Gastrocnemius medialis (tissue), 4 donors: ENCODE measurements around the gene CYB5B. TPM values are rescaled to one million over a fixed set of nuclear protein-coding genes. Genes with fewer than 3 reads are reported as not detected.

Source experiments
- ATAC-seq, 2 donors: fragments of 150-250 bp; one replicate each; pipeline ENCODE4 v1.9.1; 2016
- DNase-seq, 2 donors: peaks; one replicate each; pipeline ENCODE4 v3.0.0-alpha.2; 2019
- H3K27ac ChIP-seq, 4 donors: fragments of 200-600 bp; sonication (generic); 1 replicate in 1 of 4; 2 replicates in 3 of 4; pipeline ENCODE4 v1.5.1; 2016 to 2018; ENCODE audit warnings: mild to moderate bottlenecking in 2 of 4, moderate library complexity in 1 of 4
- H3K27me3 ChIP-seq, 3 donors: fragments of 200-600 bp; sonication (generic) in 2 of 3; 1 replicate in 1 of 3; 2 replicates in 2 of 3; pipeline versions ENCODE4 v1.5.1 to v1.6.0; 2016 to 2019; ENCODE audit warnings: mild to moderate bottlenecking in 1 of 3, moderate library complexity in 1 of 3
- H3K36me3 ChIP-seq, 2 donors: fragments of 200-600 bp; sonication (generic) in 1 of 2; one replicate each; pipeline ENCODE4 v1.5.1; 2017 to 2018
- H3K4me1 ChIP-seq, 2 donors: fragments of 200-600 bp; sonication (generic) in 1 of 2; one replicate each; pipeline ENCODE4 v1.5.1; 2016 to 2017; ENCODE audit warnings: mild to moderate bottlenecking in 2 of 2
- H3K4me3 ChIP-seq, 4 donors: fragments of 200-600 bp; sonication (generic) in 3 of 4; 1 replicate in 1 of 4; 2 replicates in 3 of 4; pipeline ENCODE4 v1.5.1; 2016 to 2019; ENCODE audit warnings: mild to moderate bottlenecking in 2 of 4
- H3K9me3 ChIP-seq, 3 donors: fragments of 200-600 bp; sonication (generic) in 2 of 3; 1 replicate in 1 of 3; 2 replicates in 2 of 3; pipeline ENCODE4 v1.5.1; 2016 to 2019
- CTCF ChIP-seq, 5 experiments: fragments of 450-650 bp in 3 of 5; fragments of 200-600 bp in 2 of 5; sonication (generic) in 2 of 5; IDR thresholded peaks in 4 of 5; conservative IDR thresholded peaks in 1 of 5; 1 replicate in 4 of 5; 2 replicates in 1 of 5; pipeline ENCODE4 v1.5.1; 2016 to 2019; ENCODE audit warnings: antibody characterized with exemption in 5 of 5, mild to moderate bottlenecking in 3 of 5, moderate library complexity in 3 of 5
- POLR2A ChIP-seq, 2 donors: fragments of 450-650 bp; IDR thresholded peaks; one replicate each; pipeline ENCODE4 v1.6.1; 2017; ENCODE audit warnings: antibody characterized with exemption in 2 of 2, mild to moderate bottlenecking in 2 of 2, moderate library complexity in 2 of 2
- in situ Hi-C, 4 donors: fragments of 200-750 bp; cut with MboI; loops; one replicate each; pipeline versions ENCODE4 v1.15.0 to v1.8.0; 2017; ENCODE audit warnings: low sequenced_read_pairs in 4 of 4
- intact Hi-C: fragments of 100-400 bp; cut with DNase I; formaldehyde crosslinking; loops from one replicate; pipeline ENCODE4 v1.15.1; 2023; ENCODE audit warnings: low total_unique reads
- total RNA-seq, 4 donors: library from RNA; depleted of rRNA; stranded (reverse); fragments of >200 nt; gene quantifications; one replicate each; pipeline versions ENCODE4 v1.1.0 to v1.2.3, GENCODE V29; 2016

CYB5B gene
- total RNA-seq, 4 donors from 2014 or later = 18.5 to 50.1 (median 26.3) TPM

- H3K27ac ChIP-seq = peak overlapping the region; percentile 76 to 89 (median 84)
- TF ChIP-seq CTCF (IDR thresholded peaks at IDR 0.05 in 4 of 5, conservative IDR thresholded peaks at IDR 0.05 in 1 of 5) = no peak
- no peaks in the 10 kb centered on the region for H3K36me3 ChIP-seq
- peak; percentile 62 to 77 for ATAC-seq
- H3K27me3 ChIP-seq = no peaks in the 10 kb centered on the region
- intact Hi-C loops = loop anchor here (1.0 to 2.0 kb wide), 2 partner anchors 58 to 86 kb away; partner anchors contain the start of gene CYB5B
- DNase-seq = peak; percentile 20 to 40
- peak overlapping the region; percentile 19 to 44 (median 37) for H3K4me3 ChIP-seq
- H3K4me1 ChIP-seq = peaks cover 17% of the 10 kb centered on the region in 2 donors
- in situ Hi-C loops = no loop called here
- H3K9me3 ChIP-seq = no peaks in the 10 kb centered on the region
These were observed 58.1 kb downstream of the CYB5B start for GRCh38 chr16:69482410-69482991.

- TF ChIP-seq CTCF (IDR thresholded peaks at IDR 0.05 in 4 of 5, conservative IDR thresholded peaks at IDR 0.05 in 1 of 5) = no peak
- TF ChIP-seq POLR2A (IDR thresholded peaks at IDR 0.05) = no peak
- Histone ChIP-seq H3K27ac (peak overlapping the region in 1 of 4 donors; percentile 89), H3K4me1 (peaks cover 17% of the 10 kb centered on the region in 2 donors), H3K9me3 (no peaks in the 10 kb centered on the region), H3K27me3 (no peaks in the 10 kb centered on the region), H3K4me3 (no peak overlapping the region), H3K36me3 (no peaks in the 10 kb centered on the region)
- ATAC-seq = no peak
- in situ Hi-C loops (no loop called here), intact Hi-C loops (loop anchor here (2.0 kb wide), 1 partner anchor 87 kb away; no protein-coding TSS in a partner anchor)
- no peak for DNase-seq
These were observed 59.2 kb downstream of the CYB5B start for GRCh38 chr16:69483611-69484010.

- Histone ChIP-seq H3K27me3 (no peaks in the 10 kb centered on the region), H3K27ac (no peak overlapping the region), H3K4me3 (no peak overlapping the region), H3K4me1 (peaks cover 17% of the 10 kb centered on the region in 2 donors), H3K36me3 (no peaks in the 10 kb centered on the region), H3K9me3 (no peaks in the 10 kb centered on the region)
- no peak for DNase-seq
- no peak for TF ChIP-seq CTCF (IDR thresholded peaks at IDR 0.05 in 4 of 5, conservative IDR thresholded peaks at IDR 0.05 in 1 of 5)
- TF ChIP-seq POLR2A (IDR thresholded peaks at IDR 0.05) = no peak
- in situ Hi-C loops = loop anchor here in 1 of 4 donors (5.0 kb wide), 1 partner anchor 88 kb away; no protein-coding TSS in a partner anchor
- no peak for ATAC-seq
- intact Hi-C loops = no loop called here
These were observed 60.9 kb downstream of the CYB5B start for GRCh38 chr16:69485361-69485760.

GRCh38 chr16:69485816-69486215 lies 61.4 kb downstream of the CYB5B start:
- in situ Hi-C loops (loop anchor here in 1 of 4 donors (5.0 kb wide), 1 partner anchor 89 kb away; no protein-coding TSS in a partner anchor), intact Hi-C loops (no loop called here)
- no peak for DNase-seq
- no peak overlapping the region for H3K27ac ChIP-seq
- H3K27me3 ChIP-seq = no peaks in the 10 kb centered on the region
- no peaks in the 10 kb centered on the region for H3K36me3 ChIP-seq
- ATAC-seq = no peak
- TF ChIP-seq CTCF (IDR thresholded peaks at IDR 0.05 in 4 of 5, conservative IDR thresholded peaks at IDR 0.05 in 1 of 5) (no peak), POLR2A (IDR thresholded peaks at IDR 0.05) (no peak)
- no peak overlapping the region for H3K4me3 ChIP-seq
- peaks cover 17% of the 10 kb centered on the region in 2 donors for H3K4me1 ChIP-seq
- H3K9me3 ChIP-seq = no peaks in the 10 kb centered on the region
